Neural cell (in vitro differentiated cells): Measurements from ENCODE around the gene DENND1A.

Source experiments
- CTCF ChIP-seq: fragments of 450-650 bp; IDR thresholded peaks from 2 replicates; pipeline ENCODE4 v1.5.1; 2014; ENCODE audit warnings: antibody characterized with exemption, mild to moderate bottlenecking, moderate library complexity; ENCODE audit not compliant: poor library complexity, severe bottlenecking
- EZH2 ChIP-seq: fragments of 200-600, 300-800 bp; shearing (Covaris generic), sonication (generic); IDR thresholded peaks from 2 replicates; pipeline ENCODE4 v1.6.1; 2014; ENCODE audit warnings: antibody characterized with exemption, low read length, borderline replicate concordance, mild to moderate bottlenecking; ENCODE audit not compliant: insufficient read depth, poor library complexity, severe bottlenecking
- MXI1 ChIP-seq: fragments of 450-650 bp; conservative IDR thresholded peaks from 2 replicates; pipeline ENCODE4 v1.6.1; 2014; ENCODE audit warnings: antibody characterized with exemption, mild to moderate bottlenecking; ENCODE audit not compliant: poor library complexity, severe bottlenecking
- SMC3 ChIP-seq: fragments of 450-650 bp; conservative IDR thresholded peaks from 2 replicates; pipeline ENCODE4 v1.6.1; 2014; ENCODE audit warnings: antibody characterized with exemption, mild to moderate bottlenecking, moderate library complexity; ENCODE audit not compliant: poor library complexity

- TF ChIP-seq EZH2 (no peak), CTCF (no peak), MXI1 (no peak), SMC3 (no peak)
Measured at GRCh38 chr9:123645762-123646161, 284.2 kb downstream of the DENND1A start.
